Stimulated activated CD4-positive, alpha-beta T cell treated with anti-CD3 and anti-CD28 coated beads, TNF-alpha, amount 100 ng/mL, for 48 hours (primary cell): Measurements from ENCODE around the gene ZSWIM8.
"Not testable (repeated sequence)": the region's sequence is repeated elsewhere in the genome, so short reads cannot be mapped to it uniquely, and the experiment has no call there.

Source experiments
- DNase-seq, 3 donors: peaks; one replicate each; pipeline ENCODE4 v3.0.0-alpha.2; 2020; ENCODE audit warnings: low read depth in 3 of 3

Gene ZSWIM8

GRCh38 chr10:73773152-73773879 lies 12.1 kb upstream of the ZSWIM8 start:
- DNase-seq = no peak

- DNase-seq = no peak
Measured at GRCh38 chr10:73774637-73775036, 10.8 kb upstream of the ZSWIM8 start.

DNA sequence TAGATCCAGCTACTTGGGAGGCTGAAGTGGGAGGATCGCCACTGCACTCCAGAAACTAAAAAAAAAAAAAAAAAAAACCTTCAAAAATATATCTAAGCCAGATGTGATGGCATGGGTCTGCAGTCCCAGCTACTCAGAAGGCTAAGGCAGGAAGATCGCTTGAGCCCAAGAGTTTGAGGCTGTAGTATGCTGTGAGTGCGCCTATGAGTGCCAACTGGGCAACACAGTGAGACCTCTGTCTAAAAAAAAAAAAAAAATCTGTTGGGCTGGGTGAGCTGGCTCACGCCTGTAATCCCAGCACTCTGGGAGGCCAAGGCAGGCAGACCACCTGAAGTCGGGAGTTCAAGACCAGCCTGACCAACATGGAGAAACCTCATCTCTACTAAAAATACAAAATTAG lies 6.4 kb upstream of the ZSWIM8 start:
- DNase-seq = no peak

DNA sequence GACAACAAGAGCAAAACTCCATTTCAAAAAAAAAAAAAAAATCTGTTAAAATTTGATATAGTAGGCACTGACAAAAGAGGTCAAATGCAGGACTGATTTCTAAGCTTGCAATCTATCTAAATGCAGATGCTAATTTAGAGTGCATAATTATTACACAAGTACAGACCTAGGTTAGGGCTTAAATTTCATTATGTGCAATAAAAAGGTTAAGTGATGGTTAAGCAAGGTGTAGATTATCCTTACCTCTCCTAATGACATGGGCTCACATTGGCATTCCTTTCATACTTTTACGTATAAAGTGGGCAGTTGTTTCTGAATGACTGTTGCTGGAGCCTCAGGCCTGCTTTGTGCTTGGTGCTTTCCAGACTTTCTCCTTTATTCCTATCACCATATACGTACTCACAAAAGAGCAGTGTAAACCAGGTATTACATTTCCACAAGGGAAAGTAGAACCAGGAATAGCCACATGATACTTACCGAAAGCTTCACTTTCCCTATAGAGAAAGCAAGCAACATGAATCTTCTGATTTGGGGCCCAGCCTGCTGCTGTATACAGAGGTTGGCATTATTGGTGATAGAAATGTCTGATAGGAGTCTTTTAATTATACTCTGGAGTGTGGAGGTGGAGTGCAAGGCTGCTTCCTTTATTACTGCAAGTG lies 5.7 kb upstream of the ZSWIM8 start:
- DNase-seq = no peak

DNA sequence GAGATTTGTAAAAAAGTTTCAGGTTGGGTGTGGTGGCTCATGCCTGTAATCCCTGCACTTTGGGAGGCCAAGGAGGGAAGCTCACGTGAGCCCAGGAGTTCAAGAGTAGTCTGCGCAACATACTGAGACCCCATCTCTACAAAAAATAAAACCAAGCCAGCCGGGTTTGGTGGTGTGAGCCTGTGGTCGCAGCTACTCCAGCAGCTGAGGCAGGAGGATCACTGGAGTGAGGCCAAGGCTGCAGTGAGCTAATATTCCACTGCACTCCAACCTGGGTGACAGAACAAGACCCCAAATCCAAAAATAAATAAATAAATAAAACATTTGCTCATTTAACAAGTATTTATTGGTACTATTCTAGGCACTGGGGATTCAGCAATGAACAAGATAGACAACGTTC lies 5.1 kb upstream of the ZSWIM8 start:
- no peak for DNase-seq

- no peak for DNase-seq
Measured at GRCh38 chr10:73780966-73781365, 4.4 kb upstream of the ZSWIM8 start.

DNA sequence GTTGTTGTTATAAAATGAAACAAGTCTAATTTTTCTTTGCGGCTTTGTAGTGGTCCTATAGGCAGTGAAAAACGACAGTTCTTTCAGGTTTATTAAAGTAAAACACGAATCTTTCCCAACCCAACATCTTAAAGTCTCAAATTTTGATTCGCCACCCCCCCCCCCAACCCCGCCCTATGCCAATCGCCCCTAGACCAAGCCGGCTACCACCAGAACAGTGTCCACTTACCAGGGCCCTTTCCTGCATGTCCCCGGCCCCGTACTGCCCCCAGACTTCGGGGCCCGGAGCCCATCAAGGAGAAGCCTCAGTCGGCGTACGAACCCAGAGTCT lies 3.9 kb upstream of the ZSWIM8 start:
- DNase-seq = no peak

GRCh38 chr10:73781879-73782748 lies 3.3 kb upstream of the ZSWIM8 start, which contains the start of gene CHCHD1:
TSS of gene CHCHD1 (plus strand) at chr10:73782048. CDS start at chr10:73782076, 28 bp downstream.
- DNase-seq = peak; percentile 86 to 91 (median 87)

- no peak for DNase-seq
Measured at GRCh38 chr10:73782749-73783085, 2.7 kb upstream of the ZSWIM8 start.

GRCh38 chr10:73785721-73786511 lies 510 bp downstream of the ZSWIM8 start:
- DNase-seq = no peak

- no peak for DNase-seq
Measured at GRCh38 chr10:73786512-73786885, 1.1 kb downstream of the ZSWIM8 start.

DNA sequence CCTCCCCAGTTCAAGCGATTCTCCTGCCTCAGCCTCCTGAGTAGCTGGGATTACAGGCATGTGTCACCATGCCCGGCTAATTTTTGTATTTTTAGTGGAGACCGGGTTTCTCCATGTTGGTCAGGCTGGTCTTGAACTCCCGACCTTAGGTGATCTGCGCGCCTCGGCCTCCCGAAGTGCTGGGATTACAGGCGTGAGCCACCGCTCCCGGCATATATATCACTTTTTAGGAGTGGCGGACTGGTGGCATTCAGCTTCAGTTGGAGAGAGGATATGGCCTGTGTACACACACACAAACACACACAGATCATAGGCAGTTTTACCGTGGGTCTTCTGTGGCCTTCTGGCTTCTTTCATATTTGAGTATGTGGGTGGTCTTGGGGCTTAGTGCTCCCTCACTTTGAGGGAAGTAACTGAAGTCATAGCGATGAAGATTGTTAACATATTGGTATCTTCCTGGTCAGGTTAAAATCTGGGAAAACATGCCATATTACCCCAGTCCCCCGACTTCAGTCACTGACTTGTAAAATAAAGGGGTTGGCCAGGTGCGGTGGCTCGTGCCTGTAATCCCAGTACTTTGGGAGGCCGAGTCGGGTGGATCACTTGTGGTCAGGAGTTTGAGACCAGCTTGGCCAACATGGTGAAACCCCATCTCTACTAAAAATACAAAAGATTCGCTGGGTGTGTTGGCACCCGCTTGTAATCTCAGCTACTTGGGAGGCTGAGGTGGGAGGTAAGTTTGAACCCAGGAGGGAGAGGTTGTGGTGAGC lies 1.8 kb downstream of the ZSWIM8 start:
- not testable (repeated sequence) for DNase-seq

DNA sequence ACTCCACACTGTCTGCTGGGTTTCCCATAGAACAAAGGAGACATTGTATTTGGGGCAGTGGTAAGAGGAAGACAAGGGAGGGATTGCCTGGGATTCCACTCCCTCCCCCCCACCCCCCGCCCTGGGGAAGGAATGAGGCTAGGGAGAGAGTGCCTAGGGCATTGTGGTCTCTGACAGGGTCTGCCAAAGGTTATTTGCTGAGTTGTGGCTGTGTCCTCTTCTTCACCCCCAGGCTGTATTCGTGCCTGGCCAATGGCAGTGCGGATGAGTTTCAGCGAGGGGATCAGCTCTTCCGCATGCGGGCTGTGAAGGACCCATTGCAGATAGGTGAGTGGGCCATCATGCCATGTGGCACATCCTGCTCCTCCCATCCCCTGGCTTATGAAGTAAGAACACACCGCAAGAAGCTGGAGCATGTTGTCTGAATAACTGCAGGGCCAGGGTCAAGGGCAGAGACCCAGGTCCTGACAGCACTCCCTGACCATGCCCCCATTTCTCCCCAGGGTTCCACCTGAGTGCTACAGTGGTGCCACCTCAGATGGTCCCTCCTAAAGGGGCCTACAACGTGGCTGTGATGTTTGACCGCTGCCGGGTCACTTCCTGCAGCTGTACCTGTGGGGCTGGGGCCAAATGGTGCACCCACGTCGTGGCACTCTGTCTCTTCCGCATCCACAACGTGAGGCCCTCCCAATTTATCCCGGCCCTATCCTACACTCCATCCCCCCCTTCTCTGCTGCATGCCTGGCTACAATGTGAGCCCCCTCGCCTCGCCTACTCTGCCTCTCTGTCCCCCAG lies 3.7 kb downstream of the ZSWIM8 start:
- DNase-seq = no peak

DNA sequence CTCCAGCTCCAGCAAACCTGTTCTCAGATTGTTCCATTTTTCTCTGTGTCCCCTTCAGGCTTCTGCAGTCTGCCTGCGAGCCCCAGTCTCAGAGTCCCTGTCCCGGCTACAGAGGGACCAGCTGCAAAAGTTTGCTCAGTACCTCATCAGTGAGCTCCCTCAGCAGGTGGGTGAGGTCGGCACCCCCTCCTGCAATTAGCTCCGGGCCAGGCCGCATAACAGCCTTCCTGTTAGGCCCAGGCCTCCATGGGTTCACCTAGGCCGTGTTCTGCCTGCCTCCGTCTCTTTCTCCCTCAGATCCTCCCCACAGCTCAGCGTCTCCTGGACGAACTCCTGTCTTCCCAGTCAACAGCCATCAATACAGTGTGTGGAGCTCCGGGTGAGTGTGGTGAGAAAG lies 4.3 kb downstream of the ZSWIM8 start:
- DNase-seq = no peak

DNA sequence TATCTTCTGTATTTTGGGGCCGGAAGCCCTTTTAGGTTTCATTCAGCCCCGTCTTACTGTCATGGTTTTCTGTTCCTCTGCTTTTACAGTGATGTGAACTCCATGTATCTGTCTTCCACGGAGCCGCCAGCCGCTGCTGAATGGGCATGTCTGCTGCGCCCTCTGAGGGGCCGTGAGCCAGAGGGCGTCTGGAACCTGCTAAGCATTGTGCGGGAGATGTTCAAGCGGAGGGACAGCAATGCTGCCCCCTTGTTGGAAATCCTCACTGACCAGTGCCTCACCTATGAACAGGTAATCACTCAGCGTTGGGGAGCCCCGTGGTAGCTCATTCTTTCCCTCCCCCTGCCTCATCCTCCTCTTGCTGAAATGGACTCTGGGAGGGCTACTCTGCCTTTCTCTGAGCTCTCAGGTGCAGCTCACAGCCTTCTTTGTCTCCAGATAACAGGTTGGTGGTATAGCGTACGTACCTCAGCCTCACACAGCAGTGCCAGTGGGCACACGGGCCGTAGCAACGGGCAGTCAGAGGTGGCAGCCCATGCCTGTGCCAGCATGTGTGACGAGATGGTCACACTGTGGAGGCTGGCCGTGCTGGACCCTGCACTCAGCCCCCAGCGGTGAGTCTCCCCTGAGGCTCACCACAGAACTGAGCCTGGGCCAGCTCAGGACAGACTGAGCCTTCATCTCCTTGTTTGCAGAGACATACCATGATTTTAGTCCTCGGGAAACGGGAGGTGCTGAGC lies 5.7 kb downstream of the ZSWIM8 start:
- no peak for DNase-seq

GRCh38 chr10:73791871-73792400 lies 6.5 kb downstream of the ZSWIM8 start:
- DNase-seq = no peak

DNA sequence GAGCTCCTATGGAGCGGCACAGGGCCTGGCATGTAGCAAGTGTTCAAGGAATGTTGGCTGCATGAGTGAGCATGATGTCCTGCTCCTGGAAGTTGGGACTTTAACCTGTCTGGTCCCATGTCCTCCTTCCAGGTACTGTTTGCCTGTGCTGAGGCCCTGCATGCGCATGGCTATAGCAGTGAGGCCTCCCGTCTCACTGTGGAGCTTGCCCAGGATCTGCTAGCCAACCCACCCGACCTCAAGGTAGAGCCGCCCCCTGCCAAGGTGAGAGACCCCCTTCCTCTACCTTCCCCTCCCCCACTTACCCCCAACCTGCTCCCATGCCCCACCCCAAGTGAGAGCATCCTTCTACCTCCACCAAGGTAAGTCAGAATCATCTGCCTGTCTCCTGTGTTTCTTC lies 8.1 kb downstream of the ZSWIM8 start:
- no peak for DNase-seq

- not testable (repeated sequence) for DNase-seq
Measured at GRCh38 chr10:73795491-73795890, 10.1 kb downstream of the ZSWIM8 start.

- DNase-seq = not testable (repeated sequence)
Measured at GRCh38 chr10:73796035-73796434, 10.6 kb downstream of the ZSWIM8 start.
